Gastroesophageal sphincter (tissue), 4 donors: ENCODE data around the gene MRPL43. TPM values are rescaled to one million over a fixed set of nuclear protein-coding genes. Genes with fewer than 3 reads are reported as not detected.

Experiments
- ATAC-seq: fragments of 150-250 bp; one replicate; pipeline ENCODE4 v1.9.1; 2016; ENCODE audit warnings: mild to moderate bottlenecking, moderate library complexity
- H3K27ac ChIP-seq, 4 donors: fragments of 200-600 bp; sonication (generic) in 3 of 4; 1 replicate in 3 of 4; 2 replicates in 1 of 4; pipeline ENCODE4 v1.5.1; 2016 to 2019
- H3K27me3 ChIP-seq: fragments of 200-600 bp; sonication (generic); one replicate; pipeline ENCODE4 v1.5.1; 2019
- H3K36me3 ChIP-seq, 2 donors: fragments of 200-600 bp; sonication (generic); one replicate each; pipeline ENCODE4 v1.5.1; 2019; ENCODE audit warnings: control low read depth in 1 of 2
- H3K4me1 ChIP-seq, 3 donors: fragments of 200-600 bp; sonication (generic); 1 replicate in 2 of 3; 2 replicates in 1 of 3; pipeline ENCODE4 v1.5.1; 2016 to 2019; ENCODE audit warnings: control low read depth in 2 of 3
- H3K4me3 ChIP-seq, 2 donors: fragments of 200-600 bp; sonication (generic); one replicate each; pipeline ENCODE4 v1.5.1; 2019; ENCODE audit warnings: mild to moderate bottlenecking in 1 of 2, moderate library complexity in 1 of 2
- H3K9me3 ChIP-seq, 3 donors: fragments of 200-600 bp; sonication (generic); one replicate each; pipeline ENCODE4 v1.5.1; 2017 to 2019; ENCODE audit warnings: control low read depth in 2 of 3
- EP300 ChIP-seq: sonication (generic); formaldehyde crosslinking; IDR thresholded peaks from one replicate; pipeline ENCODE4 v1.6.1; 2017; ENCODE audit warnings: antibody characterized with exemption, mild to moderate bottlenecking
- POLR2A ChIP-seq, 2 donors: fragments of 450-650 bp; IDR thresholded peaks; one replicate each; pipeline ENCODE4 v1.6.1; 2017; ENCODE audit warnings: antibody characterized with exemption in 2 of 2, mild to moderate bottlenecking in 2 of 2, moderate library complexity in 1 of 2
- POLR2AphosphoS5 ChIP-seq: sonication (generic); formaldehyde crosslinking; IDR thresholded peaks from one replicate; pipeline ENCODE4 v1.6.1; 2017; ENCODE audit warnings: antibody characterized with exemption
- WGBS, 2 donors: methylation state at CpG; one replicate each; pipeline ENCODE4 v1.1.5; 2018; ENCODE audit warnings: low coverage in 1 of 2; 5-methylcytosine and 5-hydroxymethylcytosine counted together
- total RNA-seq, 4 donors: library from RNA; depleted of rRNA; stranded (reverse); fragments of >200 nt; gene quantifications; one replicate each; pipeline ENCODE4 v1.1.0, GENCODE V29; 2016
- TF ChIP-seq, protein P1 (sequence below), 4 experiments: fragments of 200-600 bp in 2 of 4; fragments of 450-650 bp in 2 of 4; sonication (generic) in 1 of 4; IDR thresholded peaks; one replicate each; pipeline ENCODE4 v1.5.1; 2017 to 2019; ENCODE audit warnings: antibody characterized with exemption in 4 of 4, mild to moderate bottlenecking in 2 of 4, moderate library complexity in 2 of 4

Gene MRPL43
- total RNA-seq, 4 donors from 2014 or later = 58.0 to 93.8 (median 80.7) TPM

DNA sequence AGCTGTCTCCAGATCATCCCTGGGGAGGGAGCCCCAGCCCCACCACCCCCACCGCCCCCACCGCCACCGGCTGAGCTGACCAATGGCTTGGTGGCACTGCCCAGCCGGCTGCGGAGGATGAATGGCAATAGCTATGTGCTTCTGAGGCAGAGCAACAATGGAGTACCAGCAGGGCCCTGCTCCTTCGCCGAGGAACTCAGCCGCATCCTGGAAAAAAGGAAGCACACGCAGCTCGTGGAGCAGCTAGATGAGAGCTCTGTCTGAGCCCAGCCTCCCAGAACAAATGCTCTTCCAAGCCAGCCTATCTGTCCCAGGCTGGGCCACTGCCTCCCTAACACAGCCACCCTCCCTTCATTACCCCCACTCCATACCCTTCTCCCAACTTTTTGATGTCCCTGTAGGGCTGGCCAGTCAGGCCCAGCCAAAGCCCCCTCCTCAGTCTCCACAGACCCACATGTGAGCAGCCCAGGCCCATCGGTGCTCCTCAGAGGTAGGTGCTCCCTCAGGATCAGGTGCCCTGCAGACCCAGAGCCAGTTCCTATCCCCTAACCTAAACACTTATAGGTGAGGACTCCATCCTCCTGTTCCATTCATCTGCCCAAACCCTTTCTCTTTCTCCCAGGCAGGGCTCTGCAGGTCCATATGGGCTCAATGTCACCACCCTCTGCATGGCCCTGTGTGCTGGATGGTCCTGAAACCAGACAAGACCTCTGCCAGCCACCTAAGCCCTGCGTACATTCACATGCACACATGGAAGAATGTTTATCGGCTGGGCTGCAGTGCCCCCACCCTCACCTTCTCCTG lies 3.2 kb downstream of the MRPL43 start:
- Histone ChIP-seq H3K9me3 (no peaks in the 10 kb centered on the region), H3K36me3 (peaks cover 0 to 67% of the 10 kb centered on the region in 2 donors), H3K27ac (no peak overlapping the region), H3K4me3 (no peak overlapping the region), H3K27me3 (no peaks in the 10 kb centered on the region), H3K4me1 (peaks cover 0 to 35% (median 19%) of the 10 kb centered on the region in 3 donors)
- TF ChIP-seq, protein P1, sequence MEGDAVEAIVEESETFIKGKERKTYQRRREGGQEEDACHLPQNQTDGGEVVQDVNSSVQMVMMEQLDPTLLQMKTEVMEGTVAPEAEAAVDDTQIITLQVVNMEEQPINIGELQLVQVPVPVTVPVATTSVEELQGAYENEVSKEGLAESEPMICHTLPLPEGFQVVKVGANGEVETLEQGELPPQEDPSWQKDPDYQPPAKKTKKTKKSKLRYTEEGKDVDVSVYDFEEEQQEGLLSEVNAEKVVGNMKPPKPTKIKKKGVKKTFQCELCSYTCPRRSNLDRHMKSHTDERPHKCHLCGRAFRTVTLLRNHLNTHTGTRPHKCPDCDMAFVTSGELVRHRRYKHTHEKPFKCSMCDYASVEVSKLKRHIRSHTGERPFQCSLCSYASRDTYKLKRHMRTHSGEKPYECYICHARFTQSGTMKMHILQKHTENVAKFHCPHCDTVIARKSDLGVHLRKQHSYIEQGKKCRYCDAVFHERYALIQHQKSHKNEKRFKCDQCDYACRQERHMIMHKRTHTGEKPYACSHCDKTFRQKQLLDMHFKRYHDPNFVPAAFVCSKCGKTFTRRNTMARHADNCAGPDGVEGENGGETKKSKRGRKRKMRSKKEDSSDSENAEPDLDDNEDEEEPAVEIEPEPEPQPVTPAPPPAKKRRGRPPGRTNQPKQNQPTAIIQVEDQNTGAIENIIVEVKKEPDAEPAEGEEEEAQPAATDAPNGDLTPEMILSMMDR (IDR thresholded peaks at IDR 0.05) = no peak
- TF ChIP-seq POLR2AphosphoS5 = no peak
- no peak for TF ChIP-seq POLR2A (IDR thresholded peaks at IDR 0.05)
- no peak for TF ChIP-seq EP300
- 63 to 88% methylated on average over 2 to 6 of the region's 13 CpGs for WGBS, 2 donors
- no peak for ATAC-seq

DNA sequence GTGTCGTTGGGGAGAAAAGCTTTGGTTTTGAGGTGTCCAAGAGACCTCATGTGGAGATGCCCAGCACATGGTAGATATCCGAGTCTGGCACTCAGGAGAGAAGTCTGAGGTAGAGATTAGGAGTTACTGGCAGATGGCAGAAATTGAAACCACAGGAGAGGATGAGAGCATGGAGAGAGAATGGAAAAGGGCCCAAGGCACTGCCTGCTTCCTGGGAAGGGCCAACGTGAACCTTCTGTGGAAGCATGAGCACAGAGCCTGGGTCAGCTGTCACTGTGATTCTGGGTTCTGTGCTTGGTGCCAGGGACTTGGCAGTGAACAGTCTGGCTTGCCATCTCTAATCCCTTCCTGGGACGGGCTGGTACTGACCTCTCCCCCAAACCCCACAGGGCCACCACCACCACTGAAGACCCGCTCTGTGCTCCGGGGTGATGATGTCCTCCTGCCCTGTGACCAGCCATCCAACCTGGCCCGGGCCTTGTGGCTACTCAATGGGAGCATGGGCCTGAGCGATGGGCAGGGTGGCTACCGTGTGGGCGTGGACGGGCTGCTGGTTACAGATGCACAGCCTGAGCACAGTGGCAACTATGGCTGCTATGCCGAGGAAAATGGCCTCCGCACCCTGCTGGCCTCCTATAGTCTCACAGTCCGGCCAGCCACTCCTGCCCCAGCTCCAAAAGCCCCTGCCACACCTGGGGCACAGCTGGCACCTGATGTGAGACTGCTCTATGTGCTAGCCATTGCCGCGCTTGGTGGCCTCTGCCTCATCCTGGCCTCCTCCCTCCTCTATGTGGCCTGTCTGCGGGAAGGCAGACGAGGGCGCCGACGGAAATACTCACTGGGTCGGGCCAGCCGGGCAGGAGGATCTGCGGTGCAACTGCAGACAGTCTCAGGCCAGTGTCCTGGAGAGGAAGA lies 4.1 kb downstream of the MRPL43 start:
- 78% methylated on average over 5 of the region's 24 CpGs; no CpG with 5 or more reads in 1 of the 2 donors for WGBS, 2 donors

DNA sequence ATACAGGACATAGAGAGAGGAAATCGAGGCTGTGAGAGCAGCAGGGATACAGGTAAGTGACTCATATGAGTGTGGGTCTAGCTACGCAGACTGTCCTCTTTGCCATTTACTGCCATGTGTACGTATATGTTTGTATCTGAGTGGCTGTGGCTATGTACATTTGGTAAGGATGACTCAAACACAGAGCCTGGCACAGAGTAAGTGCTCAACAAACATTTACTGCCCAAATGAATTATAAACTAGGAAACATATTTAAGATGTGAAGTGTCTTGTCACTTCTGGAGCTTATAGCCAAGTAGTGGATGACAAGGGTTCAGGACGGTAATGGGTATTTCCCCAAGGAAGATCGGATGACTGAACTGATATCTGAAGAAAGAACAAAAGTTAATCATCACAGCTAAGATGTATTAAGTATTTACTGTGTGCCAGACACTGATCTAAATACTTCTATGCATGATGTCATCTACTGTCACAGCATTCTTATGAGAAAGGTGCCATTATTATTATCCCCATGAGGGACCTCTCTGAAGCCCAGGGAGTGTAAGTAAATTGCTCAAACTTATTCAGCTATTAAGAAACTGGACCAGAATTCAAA lies 6.0 kb downstream of the MRPL43 start:
- no peak for ATAC-seq
- TF ChIP-seq POLR2AphosphoS5 (no peak), POLR2A (IDR thresholded peaks at IDR 0.05) (no peak), EP300 (no peak)
- TF ChIP-seq, protein P1 (IDR thresholded peaks at IDR 0.05) = no peak
- H3K4me1 ChIP-seq = peaks cover 0 to 11% (median 2%) of the 10 kb centered on the region in 3 donors
- H3K4me3 ChIP-seq = no peak overlapping the region
- H3K27me3 ChIP-seq = no peaks in the 10 kb centered on the region
- peaks cover 0 to 89% of the 10 kb centered on the region in 2 donors for H3K36me3 ChIP-seq
- H3K27ac ChIP-seq = no peak overlapping the region
- H3K9me3 ChIP-seq = no peaks in the 10 kb centered on the region
- WGBS, 2 donors = 78 to 81% methylated on average over 4 of the region's 5 CpGs

More for the DNA sequence above, 4.1 kb downstream of the MRPL43 start:
- H3K36me3 ChIP-seq = peaks cover 0 to 74% of the 10 kb centered on the region in 2 donors
- ATAC-seq = no peak
- no peaks in the 10 kb centered on the region for H3K27me3 ChIP-seq
- no peak overlapping the region for H3K4me3 ChIP-seq
- H3K9me3 ChIP-seq = no peaks in the 10 kb centered on the region
- no peak overlapping the region for H3K27ac ChIP-seq
- TF ChIP-seq POLR2A (IDR thresholded peaks at IDR 0.05) (no peak), POLR2AphosphoS5 (no peak), EP300 (no peak)
- TF ChIP-seq, protein P1 (IDR thresholded peaks at IDR 0.05) = no peak
- peaks cover 0 to 26% (median 14%) of the 10 kb centered on the region in 3 donors for H3K4me1 ChIP-seq

DNA sequence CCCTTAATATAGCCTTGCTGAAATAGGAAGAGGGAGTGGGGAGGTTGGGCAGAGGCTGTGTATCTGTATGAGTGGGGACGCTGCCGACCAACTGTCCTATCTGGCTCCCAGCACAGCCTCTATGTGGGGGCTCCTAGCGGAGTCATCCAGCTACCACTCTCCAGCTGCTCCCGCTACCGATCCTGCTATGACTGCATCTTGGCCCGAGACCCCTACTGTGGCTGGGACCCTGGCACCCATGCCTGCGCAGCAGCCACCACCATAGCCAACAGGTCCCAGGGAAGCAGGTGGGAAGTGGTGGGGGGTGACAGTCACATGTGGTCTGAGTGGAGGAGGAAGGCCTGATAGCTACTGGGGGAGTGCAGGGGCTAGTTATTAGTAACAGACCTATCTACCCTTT lies 6.6 kb downstream of the MRPL43 start:
- TF ChIP-seq, protein P1 (IDR thresholded peaks at IDR 0.05) = no peak
- TF ChIP-seq EP300 = no peak
- no peak for TF ChIP-seq POLR2A (IDR thresholded peaks at IDR 0.05)
- no peak for TF ChIP-seq POLR2AphosphoS5
- no peak overlapping the region for H3K4me3 ChIP-seq
- H3K9me3 ChIP-seq = no peaks in the 10 kb centered on the region
- H3K4me1 ChIP-seq = peaks cover 0 to 5% (median 0%) of the 10 kb centered on the region in 3 donors
- no peak overlapping the region for H3K27ac ChIP-seq
- peaks cover 0 to 87% of the 10 kb centered on the region in 2 donors for H3K36me3 ChIP-seq
- no peaks in the 10 kb centered on the region for H3K27me3 ChIP-seq
- WGBS, 2 donors = 90 to 100% methylated on average over 1 to 2 of the region's 7 CpGs
- ATAC-seq = no peak
